ENCODE results near the gene SPRYD4. TPM values are rescaled to one million over a fixed set of nuclear protein-coding genes. Genes with fewer than 3 reads are reported as not detected.

The SPRYD4 gene
- total RNA-seq, 1 donor from 2014 or later = 3.2 TPM

GRCh38 chr12:56450241-56450640 lies 18.1 kb upstream of the SPRYD4 start:
- Histone ChIP-seq H3K27me3 (no peaks in the 10 kb centered on the region), H3K27ac (no peak overlapping the region), H3K4me1 (peaks cover 12% of the 10 kb centered on the region), H3K36me3 (no peaks in the 10 kb centered on the region), H3K4me3 (no peak overlapping the region), H3K9me3 (no peaks in the 10 kb centered on the region)
- DNase-seq (no peak), ATAC-seq (no peak)
- TF ChIP-seq CTCF (IDR thresholded peaks at IDR 0.05) = no peak
- intact Hi-C loops (cut with DNase I) = no loop called here

GRCh38 chr12:56451147-56451546 lies 17.2 kb upstream of the SPRYD4 start:
- Histone ChIP-seq H3K27ac (no peak overlapping the region), H3K4me1 (peaks cover 12% of the 10 kb centered on the region), H3K36me3 (no peaks in the 10 kb centered on the region), H3K27me3 (no peaks in the 10 kb centered on the region), H3K9me3 (no peaks in the 10 kb centered on the region), H3K4me3 (no peak overlapping the region)
- no peak for ATAC-seq
- intact Hi-C loops (cut with DNase I) = no loop called here
- DNase-seq = no peak
- no peak for TF ChIP-seq CTCF (IDR thresholded peaks at IDR 0.05)

- no peak for TF ChIP-seq CTCF (IDR thresholded peaks at IDR 0.05)
- intact Hi-C loops (cut with DNase I) = no loop called here
- ATAC-seq = no peak
Measured at GRCh38 chr12:56454557-56454956, 13.8 kb upstream of the SPRYD4 start, which contains the start of gene MIP. Gene MIP, minus strand, starts transcription at chr12:56454657. Its CDS starts 44 bp downstream, at chr12:56454613.

GRCh38 chr12:56457817-56458216 lies 10.6 kb upstream of the SPRYD4 start:
- H3K4me3 ChIP-seq = no peak overlapping the region
- H3K27me3 ChIP-seq = no peaks in the 10 kb centered on the region
- intact Hi-C loops (cut with DNase I) = no loop called here
- DNase-seq (no peak), ATAC-seq (no peak)
- no peak overlapping the region for H3K27ac ChIP-seq
- TF ChIP-seq CTCF (IDR thresholded peaks at IDR 0.05) = no peak
- H3K9me3 ChIP-seq = no peaks in the 10 kb centered on the region
- no peaks in the 10 kb centered on the region for H3K4me1 ChIP-seq
- H3K36me3 ChIP-seq = no peaks in the 10 kb centered on the region

More at GRCh38 chr12:56454557-56454956, 13.8 kb upstream of the SPRYD4 start, which contains the start of gene MIP:
- no peak within 1 kb of the TSS for H3K4me3 ChIP-seq
- H3K27me3 ChIP-seq = no peaks in the 10 kb centered on the region
- peaks cover 3% of the 10 kb centered on the region for H3K4me1 ChIP-seq
- H3K27ac ChIP-seq = no peak within 1 kb of the TSS
- no peaks in the 10 kb centered on the region for H3K9me3 ChIP-seq
- no peaks in the 10 kb centered on the region for H3K36me3 ChIP-seq
- DNase-seq = no peak

GRCh38 chr12:56461235-56462159 lies 6.9 kb upstream of the SPRYD4 start:
- no peak overlapping the region for H3K4me3 ChIP-seq
- intact Hi-C loops (cut with DNase I) = loop anchor here (10.0 kb wide), 2 partner anchors 127 to 267 kb away; partner anchors contain the start of genes IL23A and PAN2
- DNase-seq = no peak
- no peak for ATAC-seq
- no peaks in the 10 kb centered on the region for H3K9me3 ChIP-seq
- H3K4me1 ChIP-seq = peaks cover 3% of the 10 kb centered on the region
- H3K36me3 ChIP-seq = no peaks in the 10 kb centered on the region
- H3K27me3 ChIP-seq = no peaks in the 10 kb centered on the region
- no peak for TF ChIP-seq CTCF (IDR thresholded peaks at IDR 0.05)
- H3K27ac ChIP-seq = no peak overlapping the region

Measured in upper lobe of right lung (tissue), 1 donor.